Right lobe of liver (tissue), 4 donors: ENCODE results near the gene MTHFD2.

Source experiments
- CTCF ChIP-seq, 4 donors: fragments of 200-600 bp in 3 of 4; fragments of 450-650 bp in 1 of 4; IDR thresholded peaks; one replicate each; pipeline versions ENCODE4 v1.5.1 to v1.8.0; 2016 to 2022; ENCODE audit warnings: antibody characterized with exemption in 4 of 4, mild to moderate bottlenecking in 2 of 4
- POLR2A ChIP-seq: fragments of 450-650 bp; IDR thresholded peaks from one replicate; pipeline ENCODE4 v1.6.1; 2017; ENCODE audit warnings: antibody characterized with exemption, mild to moderate bottlenecking
- donor health status: DM: no; HTN: no; CAD: no.
- donor health status: DM: no; HTN: no; CAD: no.
- donor health status: DM: no; HTN: yes; CAD: no.

GRCh38 chr2:74252862-74253261 lies 54.4 kb downstream of the MTHFD2 start:
- TF ChIP-seq CTCF (IDR thresholded peaks at IDR 0.05) (no peak), POLR2A (no peak)
